Measurements from ENCODE around the gene MRPL40.

The MRPL40 gene

DNA sequence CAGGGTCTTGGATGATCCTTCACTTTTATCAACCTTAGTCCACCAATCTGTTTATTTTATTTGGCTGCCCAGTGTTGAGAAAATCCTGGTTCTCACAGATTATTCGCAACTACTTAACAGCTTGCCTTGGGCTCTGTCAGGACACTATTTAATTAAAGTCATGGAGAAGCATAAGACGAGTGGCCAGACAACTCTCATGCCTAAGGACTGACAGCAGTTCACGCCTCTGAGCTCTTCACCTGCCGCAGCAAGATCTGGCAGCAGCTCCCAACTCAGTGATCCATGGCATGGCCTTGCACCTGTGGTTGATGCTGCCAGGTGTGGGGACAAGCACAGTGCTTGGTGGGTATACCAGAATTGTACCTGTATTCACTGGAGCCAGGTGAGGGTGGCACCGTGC, 38.6 kb upstream of the MRPL40 start:
- no peak for DNase-seq (ENCODE audit: low read depth, low spot score)
- H3K4me3 ChIP-seq (ENCODE audit: low read depth, low read length): no peak overlapping the region
- in situ Hi-C loops (cut with HindIII; ENCODE audit: low sequenced_read_pairs): no loop called here
- no peak for TF ChIP-seq CTCF (IDR thresholded peaks at IDR 0.05; ENCODE audit: low read depth, low read length)

GRCh38 chr22:19394274-19395050, 37.9 kb upstream of the MRPL40 start:
- TF ChIP-seq CTCF (IDR thresholded peaks at IDR 0.05; ENCODE audit: low read depth, low read length): no peak
- DNase-seq (ENCODE audit: low read depth, low spot score): no peak
- in situ Hi-C loops (cut with HindIII; ENCODE audit: low sequenced_read_pairs): no loop called here
- H3K4me3 ChIP-seq (ENCODE audit: low read depth, low read length): no peak overlapping the region

DNA sequence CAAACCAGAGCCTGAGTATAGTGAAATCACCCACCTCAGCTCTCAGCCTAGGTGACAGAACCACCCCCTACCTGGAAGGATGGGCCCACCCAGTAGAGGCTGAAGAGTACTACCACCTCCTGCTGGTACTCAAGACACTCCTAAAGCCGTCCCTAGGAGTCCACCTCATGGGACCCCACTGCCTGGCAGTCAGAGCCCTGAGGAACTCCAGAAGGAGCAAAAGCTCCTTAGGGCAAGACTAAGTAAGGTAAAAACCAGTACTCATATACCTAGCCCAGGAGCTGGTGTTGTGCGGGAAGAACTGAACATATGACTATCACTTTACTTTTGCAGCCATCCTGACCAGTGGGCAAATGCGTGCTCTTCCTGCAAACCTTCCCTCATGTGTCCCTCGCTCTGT, 37.1 kb upstream of the MRPL40 start:
- no peak overlapping the region for H3K4me3 ChIP-seq (ENCODE audit: low read depth, low read length)
- TF ChIP-seq CTCF (IDR thresholded peaks at IDR 0.05; ENCODE audit: low read depth, low read length): no peak
- in situ Hi-C loops (cut with HindIII; ENCODE audit: low sequenced_read_pairs): no loop called here
- no peak for DNase-seq (ENCODE audit: low read depth, low spot score)

GRCh38 chr22:19396561-19396933, 35.8 kb upstream of the MRPL40 start:
- no peak overlapping the region for H3K4me3 ChIP-seq (ENCODE audit: low read depth, low read length)
- in situ Hi-C loops (cut with HindIII; ENCODE audit: low sequenced_read_pairs): no loop called here
- no peak for TF ChIP-seq CTCF (IDR thresholded peaks at IDR 0.05; ENCODE audit: low read depth, low read length)
- no peak for DNase-seq (ENCODE audit: low read depth, low spot score)

DNA sequence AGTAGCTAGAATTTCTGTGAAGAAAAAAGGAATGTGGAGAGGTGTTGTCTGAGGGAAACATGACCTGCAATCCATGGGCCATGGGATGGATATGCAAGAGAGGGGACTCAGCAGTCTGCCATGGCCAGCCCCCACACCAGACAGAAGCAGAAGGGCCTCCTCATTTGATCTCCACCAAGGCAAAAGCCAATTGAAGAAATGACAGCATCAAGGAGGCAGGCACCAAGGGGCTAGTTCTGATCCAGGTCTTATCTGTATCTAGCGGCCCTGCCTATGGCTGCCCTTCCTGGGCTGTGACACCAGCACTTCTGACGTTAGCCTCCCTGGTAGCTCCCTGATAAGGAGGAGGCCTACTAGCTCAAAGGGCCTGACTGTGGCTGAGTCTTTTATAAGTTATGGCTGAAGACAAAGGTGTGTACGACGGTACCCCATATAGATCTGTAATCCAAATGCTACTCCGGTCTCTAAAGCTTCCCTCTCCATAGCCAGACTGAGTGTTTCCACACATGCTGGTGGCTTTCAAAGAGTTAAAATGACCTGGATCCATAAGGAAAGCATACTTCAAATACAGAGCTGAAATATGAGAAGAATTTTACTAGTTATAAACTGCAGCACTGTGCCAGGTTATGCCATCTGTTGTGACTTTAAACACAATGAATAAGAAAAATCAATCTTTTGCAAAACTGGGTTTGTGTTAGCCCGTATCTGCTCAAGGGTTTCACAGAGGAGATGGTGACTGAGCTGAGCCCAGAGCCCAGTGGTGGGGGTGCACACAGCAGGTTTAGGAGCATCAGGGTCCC, 35.2 kb upstream of the MRPL40 start:
- in situ Hi-C loops (cut with HindIII; ENCODE audit: low sequenced_read_pairs): no loop called here
- H3K4me3 ChIP-seq (ENCODE audit: low read depth, low read length): no peak overlapping the region
- DNase-seq (ENCODE audit: low read depth, low spot score): no peak
- TF ChIP-seq CTCF (IDR thresholded peaks at IDR 0.05; ENCODE audit: low read depth, low read length): no peak

- H3K4me3 ChIP-seq (ENCODE audit: low read depth, low read length): no peak overlapping the region
- TF ChIP-seq CTCF (IDR thresholded peaks at IDR 0.05; ENCODE audit: low read depth, low read length): no peak
- in situ Hi-C loops (cut with HindIII; ENCODE audit: low sequenced_read_pairs): no loop called here
- no peak for DNase-seq (ENCODE audit: low read depth, low spot score)
Measured at GRCh38 chr22:19397734-19398104, 34.6 kb upstream of the MRPL40 start.
